GM21360 (cell line): ENCODE measurements around the gene PRKACB.
A peak's percentile ranks its signal among the peaks of the same experiment; 100 is the strongest.

ENCODE experiments used
- ATAC-seq: cut with Tn5 transposase; IDR thresholded peaks from one replicate; pipeline ENCODE4 v1.9.1; 2021; ENCODE audit warnings: mild to moderate bottlenecking, moderate library complexity; ENCODE audit not compliant: unreplicated experiment

The PRKACB gene

GRCh38 chr1:84143796-84144565 lies at the start of gene PRKACB:
Gene PRKACB (plus strand): TSS chr1:84144271. CDS start chr1:84144362, 91 bp downstream.
- peak; percentile 77 for ATAC-seq

DNA sequence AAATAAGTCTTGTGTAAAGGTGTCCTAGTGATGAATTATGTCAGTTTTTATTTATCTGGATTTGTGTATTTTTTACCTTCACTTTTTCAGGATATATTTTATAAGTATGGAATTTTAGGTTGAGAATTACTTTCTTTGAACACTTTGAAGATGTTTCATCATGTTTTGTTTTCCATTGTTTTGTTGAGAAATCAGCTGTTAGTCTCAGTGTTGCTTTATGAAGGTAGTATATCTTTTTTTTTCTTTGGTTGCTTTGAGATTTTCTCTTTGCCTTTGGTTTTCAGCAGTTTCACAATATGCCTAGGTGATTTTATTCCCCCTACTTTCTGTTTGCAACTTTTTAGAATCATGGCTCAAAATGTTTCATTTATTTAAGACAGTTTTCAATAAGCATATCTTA lies 48.8 kb upstream of the PRKACB start:
- no peak for ATAC-seq

DNA sequence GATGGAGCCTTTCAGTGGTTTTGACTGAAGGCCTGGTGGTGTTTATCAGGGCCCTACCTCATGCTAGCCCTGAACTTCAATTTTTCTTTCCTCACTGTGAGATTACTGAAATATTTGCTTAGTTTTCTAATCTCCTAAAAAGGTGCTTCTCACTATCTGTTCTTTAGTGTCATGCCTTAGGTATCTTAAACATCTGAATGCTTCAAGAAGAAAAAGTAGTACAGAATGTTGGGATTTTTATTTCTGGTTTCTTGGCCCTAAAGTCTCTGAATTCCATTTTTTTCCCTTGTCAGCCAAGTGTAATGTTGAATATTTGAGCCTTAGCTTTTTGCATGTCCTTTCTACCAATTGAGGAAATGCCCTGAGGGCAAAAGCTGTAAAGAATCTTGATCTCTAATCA lies 47.9 kb upstream of the PRKACB start:
- no peak for ATAC-seq

- ATAC-seq: no peak
These were observed 42.9 kb upstream of the PRKACB start for GRCh38 chr1:84101204-84101603.

DNA sequence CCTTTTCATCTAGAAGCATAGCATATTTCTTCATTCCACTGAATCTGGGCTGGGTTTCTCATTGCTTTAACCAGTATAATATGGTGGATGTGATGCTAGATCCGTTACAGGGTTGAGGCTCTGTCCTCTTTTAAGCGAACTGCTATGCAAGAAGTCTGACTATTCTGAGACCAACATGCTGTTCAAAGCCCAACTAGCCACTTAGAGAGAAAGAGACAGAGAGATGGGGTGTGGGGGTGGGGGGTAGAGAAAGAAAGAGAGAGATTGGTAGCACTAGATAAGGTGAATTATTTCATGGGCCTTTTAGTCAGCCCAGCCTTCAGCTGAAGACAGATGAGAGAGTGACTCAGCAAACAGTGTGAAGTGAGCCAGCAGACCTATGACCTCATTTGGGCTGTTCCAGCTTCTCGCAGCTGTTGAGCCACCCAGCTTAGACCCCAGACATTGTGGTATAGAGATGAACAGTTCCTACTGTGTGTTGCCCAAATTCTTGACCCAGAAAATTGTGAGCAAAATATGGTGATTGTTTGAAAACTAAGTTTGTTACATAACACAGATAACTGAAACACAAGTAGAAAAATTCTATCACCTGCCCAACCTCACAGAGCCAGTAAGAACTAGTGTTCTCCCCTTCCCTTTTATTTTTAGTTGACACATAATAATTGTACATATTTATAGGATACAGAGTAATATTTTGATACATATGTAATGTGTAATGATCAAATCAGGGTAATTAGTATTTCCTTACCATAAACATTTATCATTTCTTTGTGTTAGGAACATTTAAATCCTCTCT lies 40.7 kb upstream of the PRKACB start:
- ATAC-seq: peak; percentile 67

DNA sequence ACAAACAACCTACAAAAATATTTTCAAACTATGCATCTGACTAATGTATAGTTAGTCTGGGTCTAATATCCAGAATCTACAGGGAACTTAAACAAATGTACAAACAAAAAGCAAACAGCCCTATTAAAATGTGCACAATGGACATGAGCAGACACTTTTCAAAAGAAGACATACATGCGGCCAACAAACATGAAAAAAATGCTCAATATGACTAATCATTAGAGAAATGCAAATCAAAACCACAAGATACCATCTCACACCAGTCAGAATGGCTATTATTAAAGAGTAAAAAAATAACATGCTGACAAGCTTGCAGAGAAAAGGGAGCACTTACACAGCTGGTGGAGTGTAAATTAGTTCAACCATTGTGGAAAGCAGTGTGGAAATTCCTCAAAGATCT lies 36.5 kb upstream of the PRKACB start:
- ATAC-seq: peak; percentile 62

- ATAC-seq: no peak
These were observed 36.1 kb upstream of the PRKACB start for GRCh38 chr1:84107955-84108354.

- no peak for ATAC-seq
These were observed 35.0 kb upstream of the PRKACB start for GRCh38 chr1:84108900-84109578.

DNA sequence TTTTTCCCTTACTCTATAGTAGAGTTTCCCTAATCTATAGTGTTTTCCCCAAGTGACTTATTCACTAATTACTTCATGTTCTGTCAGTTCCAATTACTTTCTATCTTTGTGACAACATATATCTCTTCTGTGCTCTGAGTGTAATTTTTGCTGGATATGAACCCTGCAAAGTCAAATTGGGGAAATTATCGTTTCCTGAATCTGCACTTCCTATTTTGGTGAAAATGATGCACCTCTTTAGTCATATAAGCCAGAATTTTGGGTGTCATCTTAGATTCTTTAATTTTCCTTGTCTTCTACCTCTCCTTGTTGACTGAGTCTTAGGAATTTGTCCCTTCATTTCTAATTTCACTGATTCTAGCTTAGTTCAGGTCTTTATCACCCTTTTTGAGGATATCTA lies 33.4 kb upstream of the PRKACB start:
- no peak for ATAC-seq

GRCh38 chr1:84116558-84116957 lies 27.5 kb upstream of the PRKACB start:
- no peak for ATAC-seq

GRCh38 chr1:84117868-84118267 lies 26.2 kb upstream of the PRKACB start:
- no peak for ATAC-seq

DNA sequence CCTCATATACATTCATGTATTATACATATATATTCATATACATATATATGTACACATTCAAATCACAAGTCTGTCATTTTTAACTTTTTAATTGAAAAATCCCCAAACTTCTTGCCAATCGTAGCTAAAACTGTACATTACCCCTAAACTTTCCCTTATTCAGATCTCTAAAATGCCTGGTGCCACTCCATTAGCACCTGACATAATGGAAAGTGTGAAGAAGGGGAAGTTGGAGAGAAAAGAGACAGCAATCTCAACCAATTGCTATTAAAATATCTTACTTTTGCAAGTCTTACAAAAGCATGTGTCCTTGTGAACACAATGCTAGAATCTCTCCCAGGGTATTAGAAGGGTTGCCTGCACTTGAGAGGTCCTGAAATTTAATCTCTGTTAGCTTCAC lies 22.7 kb upstream of the PRKACB start:
- no peak for ATAC-seq

DNA sequence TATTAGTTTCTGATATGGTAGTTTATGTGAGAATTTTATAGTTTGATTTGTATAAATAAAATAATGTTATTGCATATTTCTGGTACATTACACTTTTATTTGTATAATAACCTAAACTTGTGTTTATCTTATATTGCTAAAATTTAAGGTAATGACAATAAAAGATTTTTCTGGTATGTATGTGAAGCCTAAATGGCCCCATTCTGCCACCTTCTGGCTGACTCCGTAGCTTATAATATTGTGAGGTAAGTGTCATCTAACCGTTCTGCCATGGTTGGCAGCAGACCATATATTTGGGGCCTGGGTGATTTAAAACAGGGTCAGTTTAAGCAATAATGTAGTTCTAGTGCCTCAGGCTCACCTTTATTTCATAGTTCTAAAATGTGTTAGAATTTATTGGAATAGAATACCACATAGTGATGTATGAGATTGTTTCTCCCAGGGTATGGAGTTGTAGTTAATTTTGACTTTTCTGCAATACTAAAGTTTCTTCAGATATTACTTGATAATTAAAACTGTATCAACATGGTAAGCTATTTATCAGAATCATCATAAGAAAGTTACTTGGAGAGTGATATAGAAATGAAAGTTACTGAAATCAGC lies 21.2 kb upstream of the PRKACB start:
- peak; percentile 78 for ATAC-seq

GRCh38 chr1:84133479-84133878 lies 10.6 kb upstream of the PRKACB start:
- ATAC-seq: no peak

- ATAC-seq: no peak
These were observed 8.7 kb upstream of the PRKACB start for GRCh38 chr1:84135341-84135740.

- ATAC-seq: no peak
These were observed 2.7 kb upstream of the PRKACB start for GRCh38 chr1:84141182-84142003.

- no peak for ATAC-seq
These were observed 997 bp downstream of the PRKACB start for GRCh38 chr1:84145068-84145467.

DNA sequence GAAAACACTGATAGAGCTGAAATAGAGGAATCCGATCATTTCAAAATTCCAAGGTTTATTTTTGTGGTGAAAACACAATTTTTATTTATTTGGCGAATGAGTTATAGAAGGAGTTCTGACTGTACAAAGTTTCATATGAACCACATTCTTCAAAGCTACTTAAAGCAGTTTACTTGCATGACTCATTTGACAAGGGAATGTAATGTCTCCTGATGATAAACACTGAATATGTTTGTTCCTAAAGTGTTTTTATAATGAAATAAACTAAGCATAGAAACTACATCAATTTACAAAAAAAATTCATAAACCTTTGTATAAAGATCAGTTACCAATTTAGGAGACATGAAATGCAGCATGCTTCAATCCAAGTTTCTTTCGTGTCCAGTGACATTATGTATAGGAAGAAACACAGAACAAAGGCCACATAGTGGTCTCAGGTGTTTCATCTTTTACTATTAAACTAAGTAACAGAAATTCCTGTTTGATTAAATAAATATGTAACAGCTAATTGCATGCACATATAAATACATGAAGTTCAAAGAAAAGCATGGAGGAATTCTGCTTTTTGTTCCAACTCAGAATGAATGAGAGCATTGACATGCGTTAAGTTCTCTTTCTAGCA lies 2.5 kb downstream of the PRKACB start:
- ATAC-seq: no peak

GRCh38 chr1:84148758-84149157 lies 4.7 kb downstream of the PRKACB start:
- ATAC-seq: no peak

DNA sequence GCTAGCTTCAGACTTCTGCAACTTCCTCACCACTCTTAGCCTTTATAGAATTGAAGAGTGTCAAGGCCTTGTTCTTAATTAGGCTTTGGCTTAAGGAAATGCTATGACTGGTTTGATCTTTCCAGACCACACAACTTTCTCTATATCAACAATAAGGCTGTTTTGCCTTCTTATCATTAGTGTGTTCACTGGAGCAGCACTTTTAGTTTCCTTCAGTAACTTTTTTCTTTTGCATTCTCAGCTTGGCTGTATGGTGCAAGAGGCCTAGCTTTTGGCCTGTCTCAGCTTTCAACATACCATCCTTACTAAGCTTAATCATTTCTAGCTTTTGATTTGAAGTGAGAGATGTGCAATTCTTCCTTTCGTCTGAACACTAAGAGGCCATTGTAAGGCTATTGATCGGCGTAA lies 8.6 kb downstream of the PRKACB start:
- peak; percentile 94 for ATAC-seq
